Endothelial cell of umbilical vein (primary cell): ENCODE data around the gene CEP68. TPM values are rescaled to one million over a fixed set of nuclear protein-coding genes. Genes with fewer than 3 reads are reported as not detected.

Experiments
- BruUV-seq: library from RNA; stranded (reverse); fragments of 400-500 nt; replicated peaks from 2 replicates; lab custom pipeline; 2021; lab: Mats Ljungman, UMichigan
- CTCF ChIA-PET: fragments of 300-600, 350-600 bp; sonication (Branson Sonifier 250); formaldehyde crosslinking; loops from one replicate; lab custom pipeline; 2021; ENCODE audit warnings: antibody characterized with exemption, inconsistent platforms; lab: Charles Lee
- POLR2A ChIA-PET: fragments of 300-600, 350-600 bp; sonication (Branson Sonifier 250); formaldehyde crosslinking; loops from one replicate; lab custom pipeline; 2021; ENCODE audit warnings: antibody characterized with exemption, inconsistent platforms; lab: Charles Lee
- DNase-seq: peaks from one replicate; pipeline ENCODE4 v3.0.0-alpha.2; 2011; ENCODE audit warnings: low read depth, low spot score
- FAIRE-seq: peaks from 2 replicates; lab custom pipeline; 2011; peaks lifted over from hg19 to GRCh38; lab: Jason Lieb, UNC
- H2AFZ ChIP-seq: 2 replicates; pipeline ENCODE4 v1.6.0; 2012; ENCODE audit warnings: low read depth, low read length, control low read depth, inconsistent platforms
- H3K27ac ChIP-seq: 2 replicates; pipeline ENCODE4 v1.5.1; 2011; ENCODE audit warnings: low read depth, mild to moderate bottlenecking, control low read depth, low read length, moderate library complexity; ENCODE audit not compliant: insufficient read depth
- H3K27me3 ChIP-seq, 2 experiments: 2 replicates each; pipeline versions ENCODE4 v1.6.0 to v1.6.1; 2011; ENCODE audit warnings: low read length in 2 of 2, mixed read lengths in 1 of 2; ENCODE audit not compliant: control insufficient read depth in 2 of 2, insufficient read depth in 2 of 2
- H3K36me3 ChIP-seq, 2 experiments: 2 replicates in 1 of 2; 3 replicates in 1 of 2; pipeline ENCODE4 v1.5.1; 2011; ENCODE audit warnings: low read length in 2 of 2, mild to moderate bottlenecking in 1 of 2, moderate library complexity in 1 of 2; ENCODE audit not compliant: control insufficient read depth in 2 of 2, insufficient read depth in 2 of 2; ENCODE audit errors: extremely low read depth in 1 of 2
- H3K4me1 ChIP-seq: 3 replicates; pipeline ENCODE4 v1.5.1; 2011; ENCODE audit warnings: mild to moderate bottlenecking, low read length; ENCODE audit not compliant: control insufficient read depth, insufficient read depth; ENCODE audit errors: extremely low read depth
- H3K4me2 ChIP-seq: 2 replicates; pipeline ENCODE4 v1.6.1; 2011; ENCODE audit warnings: low read length, control low read depth, mixed read lengths; ENCODE audit not compliant: insufficient read depth
- H3K4me3 ChIP-seq, 3 experiments: fragments of 200-600 bp in 1 of 3; sonication (generic), shearing (Covaris generic) in 1 of 3; replicated peaks in 1 of 3; 2 replicates each; pipeline ENCODE4 v1.5.1; 2011 to 2016; ENCODE audit warnings: control low read depth in 3 of 3, low read length in 3 of 3, mild to moderate bottlenecking in 2 of 3, inconsistent platforms in 1 of 3, low read depth in 1 of 3, moderate library complexity in 1 of 3; ENCODE audit not compliant: insufficient read depth in 1 of 3
- H3K79me2 ChIP-seq: 2 replicates; pipeline ENCODE4 v1.6.0; 2012; ENCODE audit warnings: low read length, inconsistent platforms; ENCODE audit not compliant: control insufficient read depth, insufficient read depth
- H3K9ac ChIP-seq: replicated peaks from 2 replicates; pipeline ENCODE3; 2011; ENCODE audit warnings: low read length, control low read depth; ENCODE audit not compliant: insufficient read depth; ENCODE audit errors: extremely low read depth
- H3K9me1 ChIP-seq: replicated peaks from 3 replicates; pipeline ENCODE4 v1.6.0; 2011; ENCODE audit warnings: mild to moderate bottlenecking, low read length; ENCODE audit not compliant: control insufficient read depth, insufficient read depth; ENCODE audit errors: extremely low read depth
- H3K9me3 ChIP-seq: replicated peaks from 2 replicates; pipeline ENCODE4 v1.5.1; 2012; ENCODE audit warnings: low read length, inconsistent platforms; ENCODE audit not compliant: control insufficient read depth, insufficient read depth
- H4K20me1 ChIP-seq: replicated peaks from 2 replicates; pipeline ENCODE3; 2011; ENCODE audit warnings: mild to moderate bottlenecking, low read length; ENCODE audit not compliant: control insufficient read depth, insufficient read depth; ENCODE audit errors: extremely low read depth
- EZH2 ChIP-seq: IDR thresholded peaks from 2 replicates; pipeline ENCODE4 v1.6.1; 2012; ENCODE audit warnings: borderline replicate concordance, low read depth, mild to moderate bottlenecking, moderate library complexity, low read length, inconsistent platforms; ENCODE audit not compliant: severe bottlenecking
- FOS ChIP-seq: IDR thresholded peaks from 2 replicates; pipeline ENCODE4 v1.6.1; 2011; ENCODE audit warnings: mild to moderate bottlenecking, low read length, moderate library complexity, borderline replicate concordance; ENCODE audit not compliant: insufficient read depth
- GATA2 ChIP-seq: IDR thresholded peaks from 2 replicates; pipeline ENCODE4 v1.7.0; 2011; ENCODE audit warnings: low read depth, mild to moderate bottlenecking, moderate library complexity, mixed read lengths, low read length; ENCODE audit not compliant: insufficient read length, insufficient read depth
- JUN ChIP-seq: IDR thresholded peaks from 2 replicates; pipeline ENCODE4 v1.6.1; 2011; ENCODE audit warnings: borderline replicate concordance, low read depth; ENCODE audit not compliant: insufficient read length, insufficient read depth
- MAX ChIP-seq: IDR thresholded peaks from 2 replicates; pipeline ENCODE4 v1.6.1; 2011; ENCODE audit not compliant: insufficient read depth, insufficient read length
- MYC ChIP-seq: IDR thresholded peaks from one replicate; pipeline ENCODE4 v1.6.1; 2011; ENCODE audit warnings: mild to moderate bottlenecking, low read depth, low read length
- POLR2A ChIP-seq: IDR thresholded peaks from 2 replicates; pipeline ENCODE4 v1.6.1; 2012; ENCODE audit warnings: low read depth, mild to moderate bottlenecking, control low read depth, low read length
- POLR2AphosphoS5 ChIP-seq: IDR thresholded peaks from 2 replicates; pipeline ENCODE4 v1.6.1; 2012; ENCODE audit warnings: low read depth, mild to moderate bottlenecking, control low read depth, low read length, moderate library complexity; ENCODE audit not compliant: insufficient read depth
- dilution Hi-C: fragments of 300-500 bp; cut with MboI; formaldehyde crosslinking; loops from one replicate; pipeline ENCODE4 v1.15.0; 2019; ENCODE audit warnings: low sequenced_read_pairs; ENCODE audit not compliant: extremely low pct_ligation_motif_present
- intact Hi-C: fragments of 100-400 bp; cut with micrococcal nuclease; formaldehyde crosslinking; loops from one replicate; pipeline ENCODE4 v1.10.0; 2022
- polyA plus RNA-seq, 4 experiments: library from polyadenylated mRNA; depleted of rRNA in 3 of 4; stranded (reverse) in 3 of 4; unstranded in 1 of 4; fragments of >200 nt; gene quantifications; 2 replicates each; pipeline versions ENCODE4 v1.2.1 to v1.2.3, GENCODE V29; 2011 to 2012; ENCODE audit warnings: missing spikeins in 1 of 4
- total RNA-seq: library from RNA; stranded (reverse); gene quantifications from 2 replicates; pipeline ENCODE4 v1.2.3, GENCODE V29; 2021
- TF ChIP-seq, protein P1 (sequence below), 2 donors: IDR thresholded peaks; 1 replicate in 1 of 2; 2 replicates in 1 of 2; pipeline ENCODE4 v1.5.1; 2011; ENCODE audit warnings: low read length in 2 of 2, mild to moderate bottlenecking in 2 of 2, moderate library complexity in 2 of 2, control low read depth in 1 of 2, inconsistent platforms in 1 of 2, low read depth in 1 of 2; ENCODE audit not compliant: insufficient read depth in 1 of 2; ENCODE audit errors: extremely low read depth in 1 of 2

CEP68 gene
- total and polyA plus RNA-seq, 2 donors (not counting 3 experiments of a cell fraction or from before 2014, with no cell fraction given): 21.4 to 22.0 TPM

GRCh38 chr2:65067806-65068553 lies 11.8 kb downstream of the CEP68 start:
- FAIRE-seq (no peak), DNase-seq (no peak)
- Histone ChIP-seq H3K4me1 (peaks cover 48% of the 10 kb centered on the region), H3K27ac (no peak overlapping the region), H3K9me1 (no peaks in the 10 kb centered on the region), H4K20me1 (no peaks in the 10 kb centered on the region), H3K4me2 (no peak overlapping the region), H3K4me3 (no peak overlapping the region), H2AFZ (no peak overlapping the region), H3K36me3 (peaks cover 6 to 25% of the 10 kb centered on the region in 2 experiments), H3K9me3 (no peaks in the 10 kb centered on the region), H3K9ac (no peak overlapping the region), H3K27me3 (no peaks in the 10 kb centered on the region), H3K79me2 (peaks cover 16% of the 10 kb centered on the region)
- ChIA-PET CTCF (interaction anchor here (0.8 to 1.7 kb wide), 2 partner anchors 101 to 119 kb away, joined by 3 read pairs; no protein-coding TSS in a partner anchor), POLR2A (interaction anchor here (0.6 kb wide), 1 partner anchor 485 kb away, joined by 3 read pairs; no protein-coding TSS in a partner anchor)
- TF ChIP-seq GATA2 (no peak), JUN (no peak), MYC (no peak), POLR2A (no peak), EZH2 (no peak), FOS (no peak), MAX (no peak), POLR2AphosphoS5 (no peak)
- TF ChIP-seq, protein P1, sequence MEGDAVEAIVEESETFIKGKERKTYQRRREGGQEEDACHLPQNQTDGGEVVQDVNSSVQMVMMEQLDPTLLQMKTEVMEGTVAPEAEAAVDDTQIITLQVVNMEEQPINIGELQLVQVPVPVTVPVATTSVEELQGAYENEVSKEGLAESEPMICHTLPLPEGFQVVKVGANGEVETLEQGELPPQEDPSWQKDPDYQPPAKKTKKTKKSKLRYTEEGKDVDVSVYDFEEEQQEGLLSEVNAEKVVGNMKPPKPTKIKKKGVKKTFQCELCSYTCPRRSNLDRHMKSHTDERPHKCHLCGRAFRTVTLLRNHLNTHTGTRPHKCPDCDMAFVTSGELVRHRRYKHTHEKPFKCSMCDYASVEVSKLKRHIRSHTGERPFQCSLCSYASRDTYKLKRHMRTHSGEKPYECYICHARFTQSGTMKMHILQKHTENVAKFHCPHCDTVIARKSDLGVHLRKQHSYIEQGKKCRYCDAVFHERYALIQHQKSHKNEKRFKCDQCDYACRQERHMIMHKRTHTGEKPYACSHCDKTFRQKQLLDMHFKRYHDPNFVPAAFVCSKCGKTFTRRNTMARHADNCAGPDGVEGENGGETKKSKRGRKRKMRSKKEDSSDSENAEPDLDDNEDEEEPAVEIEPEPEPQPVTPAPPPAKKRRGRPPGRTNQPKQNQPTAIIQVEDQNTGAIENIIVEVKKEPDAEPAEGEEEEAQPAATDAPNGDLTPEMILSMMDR (IDR thresholded peaks at IDR 0.05; ENCODE audit: extremely low read depth in 1 of 2, insufficient read depth in 1 of 2, low read depth in 1 of 2, low read length in 2 of 2): no peak
- dilution Hi-C loops: no loop called here
- no TSS peak for BruUV-seq
- intact Hi-C loops: no loop called here
